BLaER1 treated with 17β-estradiol and CSF1 and Interleukin-3, amounts not matched to agents 10 nM and 100 nM (cell line): ENCODE results near the gene ALKBH5.

Experiments used
- H3K27ac ChIP-seq, 11 experiments: shearing (Covaris generic); formaldehyde crosslinking; 2 replicates each; pipeline ENCODE4 v1.8.1; 2022
- H3K27me3 ChIP-seq, 11 experiments: shearing (Covaris generic); formaldehyde crosslinking; 2 replicates each; pipeline ENCODE4 v1.8.1; 2022
- H3K36me3 ChIP-seq, 11 experiments: shearing (Covaris generic); formaldehyde crosslinking; 2 replicates each; pipeline ENCODE4 v1.8.1; 2022
- H3K4me1 ChIP-seq, 10 experiments: shearing (Covaris generic); formaldehyde crosslinking; 2 replicates each; pipeline ENCODE4 v1.8.1; 2022
- H3K4me2 ChIP-seq, 11 experiments: shearing (Covaris generic); formaldehyde crosslinking; 2 replicates each; pipeline ENCODE4 v1.8.1; 2022
- H3K4me3 ChIP-seq, 10 experiments: shearing (Covaris generic); formaldehyde crosslinking; 2 replicates each; pipeline ENCODE4 v1.8.1; 2022
- H3K9ac ChIP-seq, 11 experiments: shearing (Covaris generic); formaldehyde crosslinking; 2 replicates each; pipeline ENCODE4 v1.8.1; 2022
- H3K9me3 ChIP-seq, 11 experiments: shearing (Covaris generic); formaldehyde crosslinking; replicated peaks in 1 of 11; 2 replicates each; pipeline ENCODE4 v1.8.1; 2022
- H4K20me1 ChIP-seq, 11 experiments: shearing (Covaris generic); formaldehyde crosslinking; 2 replicates each; pipeline ENCODE4 v1.8.1; 2022
- Cebpa-rat ChIP-seq, 11 experiments: shearing (Covaris generic); IDR thresholded peaks; 2 replicates each; pipeline ENCODE4 v1.8.1; 2022

ALKBH5 gene

DNA sequence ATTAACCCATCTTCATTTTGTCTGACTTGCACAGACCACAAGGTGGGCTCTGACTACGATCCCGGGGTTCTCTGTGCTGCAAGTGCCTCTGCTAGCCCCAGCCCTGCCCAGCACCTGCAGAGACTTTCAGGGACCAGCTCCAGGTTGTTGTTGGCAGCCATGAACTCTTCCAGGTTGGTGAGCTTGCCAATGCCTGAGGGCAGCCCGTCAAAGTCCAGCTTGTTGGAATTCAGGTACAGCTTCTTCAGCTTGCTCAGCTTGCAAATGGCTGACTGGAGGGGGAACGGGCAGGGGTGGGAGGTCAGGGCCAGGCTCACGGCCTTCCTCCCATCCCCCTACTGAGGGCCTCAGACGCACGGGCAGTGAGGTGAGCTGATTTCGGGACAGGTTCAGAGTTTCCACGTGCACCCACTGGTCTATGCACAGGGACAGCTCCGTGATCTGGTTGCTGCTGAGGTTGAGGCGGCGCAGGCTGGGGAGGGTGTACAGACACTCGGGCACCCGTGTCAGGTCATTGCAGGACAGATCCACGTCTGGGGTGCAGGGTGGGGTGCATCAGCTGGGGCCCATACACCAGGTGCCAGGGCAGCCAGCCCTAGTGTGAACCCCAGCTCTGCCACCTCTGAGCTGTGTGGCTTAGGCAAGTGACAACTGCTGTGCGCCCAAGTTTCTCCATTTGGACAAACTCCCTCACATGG is 69.7 kb downstream of the ALKBH5 start:
- H3K4me2 ChIP-seq = no peak overlapping the region
- H3K9me3 ChIP-seq = no peaks in the 10 kb centered on the region
- no peak for TF ChIP-seq Cebpa-rat (IDR thresholded peaks at IDR 0.05)
- no peak overlapping the region for H3K27ac ChIP-seq
- peaks cover 32 to 92% (median 52%) of the 10 kb centered on the region in 11 experiments for H4K20me1 ChIP-seq
- H3K4me1 ChIP-seq = peaks cover 11 to 14% (median 13%) of the 10 kb centered on the region in 10 experiments
- no peak overlapping the region for H3K4me3 ChIP-seq
- no peaks in the 10 kb centered on the region for H3K27me3 ChIP-seq
- H3K9ac ChIP-seq = no peak overlapping the region
- peaks cover 75 to 87% (median 82%) of the 10 kb centered on the region in 11 experiments for H3K36me3 ChIP-seq

DNA sequence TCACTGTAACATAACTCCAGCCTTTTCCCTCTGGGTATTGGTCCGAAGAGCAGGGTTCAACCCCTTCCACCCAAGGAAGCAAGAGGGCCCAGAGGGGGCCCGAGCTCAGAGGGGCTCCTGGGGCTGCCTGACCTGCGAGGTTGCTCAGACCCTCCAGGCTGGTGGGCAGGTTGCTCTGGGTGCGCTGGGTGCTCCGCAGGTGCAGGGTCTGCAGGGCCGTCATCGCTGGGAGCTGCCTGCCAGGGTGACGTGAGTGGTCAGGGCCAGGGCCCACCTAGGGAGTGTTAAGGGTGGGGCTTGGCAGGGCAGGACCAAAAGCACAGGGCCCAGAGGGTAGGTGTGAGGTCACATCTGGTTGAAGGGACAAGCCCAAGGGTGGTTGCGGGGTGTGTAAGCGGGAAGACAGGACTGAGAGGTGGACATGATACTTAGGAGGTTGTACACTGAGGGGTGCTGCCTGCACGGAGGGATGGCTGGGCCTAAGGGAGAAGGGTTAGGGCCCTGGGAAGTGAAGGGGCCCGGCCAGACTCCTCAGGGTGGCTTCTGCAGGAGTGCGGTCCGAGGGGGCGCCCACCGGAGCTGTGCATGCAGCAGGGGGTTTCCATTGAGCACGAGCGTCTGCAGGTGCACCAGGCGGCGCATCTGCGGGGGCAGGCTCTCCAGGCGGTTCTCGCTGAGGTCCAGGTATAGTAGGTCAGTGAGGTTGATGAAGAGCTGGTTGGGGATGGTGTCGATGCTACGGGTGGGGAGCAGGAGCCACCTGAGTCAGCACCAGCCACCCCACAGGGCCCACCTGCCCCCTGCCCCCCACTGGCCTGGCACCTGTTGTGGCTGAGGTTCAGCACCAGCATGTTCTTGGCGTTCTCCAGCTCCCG is 70.6 kb downstream of the ALKBH5 start:
- no peak overlapping the region for H3K9ac ChIP-seq
- no peak overlapping the region for H3K27ac ChIP-seq
- H3K27me3 ChIP-seq = no peaks in the 10 kb centered on the region
- peaks cover 26 to 83% (median 45%) of the 10 kb centered on the region in 11 experiments for H4K20me1 ChIP-seq
- H3K36me3 ChIP-seq = peaks cover 69 to 78% (median 74%) of the 10 kb centered on the region in 11 experiments
- no peak overlapping the region for H3K4me2 ChIP-seq
- H3K9me3 ChIP-seq = no peaks in the 10 kb centered on the region
- TF ChIP-seq Cebpa-rat (IDR thresholded peaks at IDR 0.05) = no peak
- H3K4me3 ChIP-seq = no peak overlapping the region
- H3K4me1 ChIP-seq = peaks cover 16 to 19% (median 18%) of the 10 kb centered on the region in 10 experiments

DNA sequence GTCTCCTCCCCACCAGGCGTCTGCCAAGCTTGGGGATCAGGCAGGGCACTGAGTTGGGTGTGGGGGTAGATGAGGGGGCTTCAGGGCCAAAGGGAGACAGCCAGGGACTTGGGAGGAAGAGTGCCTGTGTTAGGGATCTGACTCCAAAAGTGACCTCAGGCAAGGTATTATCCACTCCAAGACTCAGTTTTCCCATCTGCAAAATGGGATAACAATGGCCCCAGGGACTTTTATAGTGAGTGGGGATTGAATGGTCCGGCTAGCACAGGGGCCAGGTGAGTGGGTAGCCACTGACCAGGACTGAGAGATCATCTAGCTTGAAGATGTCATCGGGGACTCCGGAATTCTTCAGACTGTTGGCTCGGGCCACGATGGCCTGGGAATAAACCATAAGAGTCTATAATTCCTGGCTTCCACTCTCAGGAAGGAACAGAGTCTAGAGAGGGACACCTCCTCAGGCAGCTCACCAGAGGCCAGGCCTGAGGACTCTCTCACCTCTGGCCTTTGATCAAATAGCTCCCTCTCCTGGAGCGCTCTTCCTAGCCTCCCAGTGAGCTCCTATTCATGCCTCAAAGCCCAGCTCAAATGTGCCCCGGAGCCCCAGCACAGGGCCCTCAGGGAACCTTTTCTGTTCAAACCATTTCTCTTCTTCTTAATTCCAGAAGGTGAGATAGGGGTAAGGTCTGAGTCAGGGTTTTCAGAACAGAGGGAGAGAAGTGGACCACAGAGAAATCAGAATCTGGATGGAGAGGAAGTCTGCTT is 71.4 kb downstream of the ALKBH5 start:
- H3K36me3 ChIP-seq = peaks cover 65 to 70% (median 67%) of the 10 kb centered on the region in 11 experiments
- H4K20me1 ChIP-seq = peaks cover 26 to 77% (median 43%) of the 10 kb centered on the region in 11 experiments
- TF ChIP-seq Cebpa-rat (IDR thresholded peaks at IDR 0.05) = no peak
- H3K4me3 ChIP-seq = no peak overlapping the region
- no peaks in the 10 kb centered on the region for H3K9me3 ChIP-seq
- H3K4me1 ChIP-seq = peaks cover 23 to 27% (median 26%) of the 10 kb centered on the region in 10 experiments
- H3K27me3 ChIP-seq = no peaks in the 10 kb centered on the region
- H3K9ac ChIP-seq = no peak overlapping the region
- no peak overlapping the region for H3K4me2 ChIP-seq
- H3K27ac ChIP-seq = no peak overlapping the region

GRCh38 chr17:18256351-18256750 is 72.7 kb downstream of the ALKBH5 start:
- H4K20me1 ChIP-seq = peaks cover 28 to 64% (median 43%) of the 10 kb centered on the region in 11 experiments
- peak overlapping the region in 6 of 11 experiments; percentile 86 to 100 (median 93); a peak in 9 of 22 replicates for H3K4me2 ChIP-seq
- TF ChIP-seq Cebpa-rat (IDR thresholded peaks at IDR 0.05) = no peak
- H3K4me3 ChIP-seq = no peak overlapping the region
- H3K9ac ChIP-seq = peak overlapping the region in 6 of 11 experiments; percentile 94 to 98 (median 96); a peak in 6 of 22 replicates
- H3K4me1 ChIP-seq = peaks cover 28 to 34% (median 32%) of the 10 kb centered on the region in 10 experiments
- H3K9me3 ChIP-seq = no peaks in the 10 kb centered on the region
- H3K27ac ChIP-seq = no peak overlapping the region
- no peaks in the 10 kb centered on the region for H3K27me3 ChIP-seq
- H3K36me3 ChIP-seq = peaks cover 52 to 57% (median 54%) of the 10 kb centered on the region in 11 experiments

DNA sequence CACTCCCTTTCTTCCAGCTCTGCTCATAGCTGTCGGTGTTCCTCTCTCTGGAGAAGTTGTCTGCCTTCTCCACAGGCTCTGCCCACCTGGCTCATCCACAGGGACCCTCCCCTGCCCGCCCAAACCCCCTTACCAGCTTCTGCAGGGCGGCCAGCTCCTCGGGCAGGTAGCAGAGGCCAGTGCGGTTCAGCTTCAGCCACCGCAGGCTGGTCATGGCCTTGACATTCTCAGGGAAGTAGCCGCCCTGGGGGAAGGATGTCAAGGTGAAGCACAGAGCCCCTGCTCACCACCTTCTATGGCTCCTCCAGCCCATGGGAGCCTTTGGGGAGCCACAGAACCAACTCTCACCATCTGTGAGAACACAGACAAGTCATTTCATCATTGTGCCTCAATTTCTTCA is 73.1 kb downstream of the ALKBH5 start:
- no peak for TF ChIP-seq Cebpa-rat (IDR thresholded peaks at IDR 0.05)
- Histone ChIP-seq H3K9ac (peak overlapping the region; percentile 90 to 98 (median 96)), H4K20me1 (peaks cover 31 to 64% (median 43%) of the 10 kb centered on the region in 11 experiments), H3K27ac (peak overlapping the region in 4 of 11 experiments; percentile 89 to 97 (median 96); a peak in 4 of 22 replicates), H3K27me3 (no peaks in the 10 kb centered on the region), H3K9me3 (no peaks in the 10 kb centered on the region), H3K36me3 (peaks cover 48 to 52% (median 50%) of the 10 kb centered on the region in 11 experiments), H3K4me3 (peak overlapping the region in 8 of 10 experiments; percentile 87 to 100 (median 93); a peak in 12 of 20 replicates), H3K4me2 (peak overlapping the region; percentile 86 to 100 (median 93)), H3K4me1 (peaks cover 32 to 38% (median 36%) of the 10 kb centered on the region in 10 experiments)

DNA sequence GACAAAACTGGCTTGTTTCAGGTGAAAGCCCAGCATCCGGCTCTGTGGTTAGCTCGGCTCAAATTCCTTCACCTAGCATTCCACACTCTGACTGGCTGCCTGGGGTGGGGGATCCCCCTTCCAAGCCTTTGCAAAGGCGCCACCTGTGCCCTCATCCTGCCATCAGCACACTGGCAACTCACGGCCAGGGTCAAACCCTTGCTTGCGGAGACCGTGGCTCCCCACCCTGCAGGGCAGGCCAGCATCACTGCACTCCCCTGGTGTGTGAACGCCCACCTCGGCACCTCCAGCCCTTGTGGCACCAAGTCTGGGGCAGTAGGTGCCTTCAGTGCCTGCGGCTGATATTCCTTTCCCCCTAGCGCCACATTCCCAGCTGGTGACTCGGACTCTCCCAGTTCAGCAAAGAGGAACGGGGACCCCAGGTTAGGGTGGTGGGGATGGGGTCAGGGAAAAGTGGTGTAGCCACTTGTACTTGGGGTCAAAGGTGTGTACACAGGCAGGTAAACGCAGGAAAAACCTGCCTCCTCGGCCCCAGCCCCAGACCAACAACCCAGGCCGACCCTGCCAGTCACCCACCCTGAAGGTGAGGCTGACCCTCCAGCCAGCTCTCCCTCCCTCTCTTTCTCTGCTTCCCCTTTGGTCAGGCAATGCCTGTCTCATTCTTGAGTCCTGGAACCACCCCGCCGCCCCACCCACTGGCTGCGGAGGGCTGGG is 73.8 kb downstream of the ALKBH5 start:
- Histone ChIP-seq H3K4me2 (peak overlapping the region; percentile 86 to 100 (median 93)), H3K27ac (peak overlapping the region; percentile 89 to 97 (median 94)), H4K20me1 (peaks cover 31 to 64% (median 47%) of the 10 kb centered on the region in 11 experiments), H3K9ac (peak overlapping the region; percentile 90 to 98 (median 96)), H3K4me3 (peak overlapping the region; percentile 87 to 100 (median 93)), H3K9me3 (no peaks in the 10 kb centered on the region), H3K36me3 (peaks cover 42 to 46% (median 43%) of the 10 kb centered on the region in 11 experiments), H3K27me3 (no peaks in the 10 kb centered on the region), H3K4me1 (peaks cover 38 to 45% (median 42%) of the 10 kb centered on the region in 10 experiments)
- TF ChIP-seq Cebpa-rat (IDR thresholded peaks at IDR 0.05) = no peak

GRCh38 chr17:18257982-18258355 is 74.3 kb downstream of the ALKBH5 start:
- Histone ChIP-seq H3K9me3 (no peaks in the 10 kb centered on the region), H3K4me2 (peak overlapping the region; percentile 86 to 100 (median 93)), H3K27me3 (no peaks in the 10 kb centered on the region), H4K20me1 (peaks cover 31 to 64% (median 47%) of the 10 kb centered on the region in 11 experiments), H3K9ac (peak overlapping the region; percentile 90 to 98 (median 96)), H3K36me3 (peaks cover 37 to 44% (median 38%) of the 10 kb centered on the region in 11 experiments), H3K4me3 (peak overlapping the region; percentile 87 to 100 (median 93)), H3K27ac (peak overlapping the region; percentile 89 to 97 (median 94)), H3K4me1 (peaks cover 38 to 49% (median 45%) of the 10 kb centered on the region in 10 experiments)
- TF ChIP-seq Cebpa-rat (IDR thresholded peaks at IDR 0.05) = no peak
